Measurements from ENCODE around the gene FBXL19. TPM values are rescaled to one million over a fixed set of nuclear protein-coding genes. Genes with fewer than 3 reads are reported as not detected.

FBXL19 gene
- total and polyA plus RNA-seq, 2 of the 8 experiments (the other 6 are each of a cell fraction or from before 2014, with no cell fraction given): 47.2 to 72.2 TPM

DNA sequence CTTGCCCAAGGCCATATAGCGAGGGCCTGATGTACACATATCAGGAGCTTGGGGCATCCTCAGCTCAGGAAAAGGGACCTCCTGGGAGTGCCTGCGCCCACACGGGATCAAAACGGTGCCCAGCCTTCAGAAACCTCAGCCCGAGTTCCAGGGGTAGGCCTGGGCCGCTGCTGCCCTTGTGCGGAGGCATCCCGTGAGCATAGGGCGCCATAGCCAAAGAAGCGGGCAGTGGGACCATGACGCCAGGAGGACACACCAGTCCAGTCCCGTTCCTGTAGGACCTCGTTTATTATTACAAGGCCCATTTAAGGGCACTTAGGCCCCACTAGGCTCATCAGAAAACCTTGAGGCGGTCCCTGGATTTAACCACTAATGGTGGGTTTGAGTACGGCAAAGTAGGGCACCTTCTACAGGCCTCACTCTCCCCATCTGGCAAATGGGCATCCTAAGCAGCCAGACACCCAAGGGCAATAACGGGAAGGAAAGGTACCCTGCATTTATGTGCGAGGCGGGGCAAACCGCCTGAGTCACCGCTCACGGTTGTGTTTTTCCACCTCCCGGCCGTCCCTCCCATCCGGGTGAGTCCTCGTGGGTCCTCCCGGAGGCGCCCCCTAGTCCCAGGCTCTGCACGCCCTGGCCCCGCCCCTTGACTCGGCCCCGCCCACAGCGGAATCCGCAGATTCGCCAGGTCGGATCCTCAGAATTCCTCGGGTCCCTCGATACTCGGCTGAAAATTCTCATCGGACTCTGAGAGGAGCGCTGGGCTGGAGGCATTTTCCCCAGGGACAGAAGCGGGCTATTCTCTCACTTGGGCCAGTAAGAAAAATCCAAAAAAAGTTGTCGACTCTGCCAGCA, 33.5 kb downstream of the FBXL19 start (continued):
- TF ChIP-seq TAF1 (IDR thresholded peaks at IDR 0.05; ENCODE audit: low read depth, low read length): no peak; the same call in 1 of the 2 replicates
- TF ChIP-seq KDM1A (IDR thresholded peaks at IDR 0.05; ENCODE audit: borderline replicate concordance, low read length): peak; percentile 100
- TF ChIP-seq POLR2A (IDR thresholded peaks at IDR 0.05; ENCODE audit: control extremely low read depth in 1 of 2, low read depth in 2 of 2, low read length in 2 of 2): peak in 1 of 2 experiments; percentile 58; a peak in 2 of 3 replicates
- TF ChIP-seq EP300 (IDR thresholded peaks at IDR 0.05; ENCODE audit: borderline replicate concordance in 1 of 2, low read depth in 2 of 2, low read length in 2 of 2): peak in 1 of 2 experiments; percentile 42; a peak in 1 of 3 replicates
- TF ChIP-seq, protein P1, sequence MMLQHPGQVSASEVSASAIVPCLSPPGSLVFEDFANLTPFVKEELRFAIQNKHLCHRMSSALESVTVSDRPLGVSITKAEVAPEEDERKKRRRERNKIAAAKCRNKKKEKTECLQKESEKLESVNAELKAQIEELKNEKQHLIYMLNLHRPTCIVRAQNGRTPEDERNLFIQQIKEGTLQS (IDR thresholded peaks at IDR 0.05; ENCODE audit: insufficient read depth, low read depth, low read length): no peak
- TF ChIP-seq YY1 (IDR thresholded peaks at IDR 0.05; ENCODE audit: low read depth, low read length): 0 out of 2 replicates have a peak, but pooled peaks have one; percentile 10
- peak; percentile 49; the same call in 1 of the 2 replicates for TF ChIP-seq PHF8 (conservative IDR thresholded peaks at IDR 0.05; ENCODE audit: low read depth, low read length)
